HepG2 (cell line): ENCODE results near the gene CLASP2. TPM values are rescaled to one million over a fixed set of nuclear protein-coding genes. Genes with fewer than 3 reads are reported as not detected.

Experiments used
- ATAC-seq: fragments of 200-7000 bp; cut with Tn5 transposase; 3 replicates; pipeline ENCODE4 v1.9.1; 2020; ENCODE audit warnings: mild to moderate bottlenecking, moderate library complexity
- BruUV-seq: library from RNA; stranded (reverse); fragments of 400-500 nt; replicated peaks from 2 replicates; lab custom pipeline; 2021; lab: Mats Ljungman, UMichigan
- CTCF ChIA-PET: fragments of 300-600 bp; formaldehyde crosslinking; extraction: SDS; loops from one replicate; lab custom pipeline; 2021; ENCODE audit warnings: low total read pairs, inconsistent platforms, low intra/inter-chr PET ratio; lab: Yijun Ruan, JAX
- POLR2A ChIA-PET: fragments of 350-600 bp; sonication (Branson Sonifier 250); formaldehyde crosslinking; loops from one replicate; lab custom pipeline; 2020; ENCODE audit warnings: antibody characterized with exemption, inconsistent platforms; lab: Yijun Ruan, JAX
- DNase-seq: peaks from one replicate; pipeline ENCODE4 v3.0.0-alpha.2; 2015; ENCODE audit warnings: low spot score
- FAIRE-seq: peaks from 3 replicates; lab custom pipeline; 2011; peaks lifted over from hg19 to GRCh38; lab: Jason Lieb, UNC
- H2AFZ ChIP-seq: one replicate; pipeline ENCODE4 v1.6.1; 2011; ENCODE audit warnings: low read length, inconsistent platforms
- H3K27ac ChIP-seq: fragments of 300-600 bp; 3 replicates; pipeline ENCODE4 v1.8.0; 2011; ENCODE audit warnings: mixed run types, mild to moderate bottlenecking, mixed read lengths, low read length, inconsistent platforms; ENCODE audit not compliant: insufficient read depth; ENCODE audit errors: extremely low read length
- H3K27me3 ChIP-seq, 2 experiments: fragments of 200-600 bp in 1 of 2; 2 replicates in 1 of 2; 3 replicates in 1 of 2; pipeline versions ENCODE4 v1.6.0 to v1.8.0; 2011; ENCODE audit warnings: low read length in 2 of 2, mild to moderate bottlenecking in 2 of 2, moderate library complexity in 2 of 2, inconsistent platforms in 1 of 2; ENCODE audit not compliant: insufficient read depth in 2 of 2, control insufficient read depth in 1 of 2
- H3K36me3 ChIP-seq, 2 experiments: fragments of 200-600 bp in 1 of 2; replicated peaks in 1 of 2; 2 replicates in 1 of 2; 3 replicates in 1 of 2; pipeline versions ENCODE4 v1.5.1 to v1.8.0; 2011; ENCODE audit warnings: low read length in 2 of 2, inconsistent platforms in 1 of 2; ENCODE audit not compliant: insufficient read depth in 2 of 2, control insufficient read depth in 1 of 2
- H3K4me1 ChIP-seq: 2 replicates; pipeline ENCODE4 v1.5.1; 2012; ENCODE audit warnings: low read length, inconsistent platforms; ENCODE audit not compliant: insufficient read depth
- H3K4me2 ChIP-seq: 2 replicates; pipeline ENCODE4 v1.6.0; 2011; ENCODE audit warnings: low read depth, low read length, inconsistent platforms
- H3K4me3 ChIP-seq, 3 experiments: fragments of 200-600 bp in 1 of 3; sonication (generic), shearing (Covaris generic) in 1 of 3; replicated peaks in 1 of 3; 2 replicates each; pipeline ENCODE4 v1.5.1; 2011 to 2016; ENCODE audit warnings: low read length in 3 of 3, inconsistent platforms in 2 of 3, low read depth in 2 of 3, mild to moderate bottlenecking in 2 of 3, control low read depth in 1 of 3, mixed read lengths in 1 of 3; ENCODE audit not compliant: insufficient read depth in 1 of 3
- H3K79me2 ChIP-seq: one replicate; pipeline ENCODE4 v1.6.1; 2011; ENCODE audit warnings: low read length, inconsistent platforms; ENCODE audit not compliant: insufficient read depth
- H3K9ac ChIP-seq: 2 replicates; pipeline ENCODE4 v1.6.0; 2011; ENCODE audit warnings: mild to moderate bottlenecking, low read depth, low read length, inconsistent platforms; ENCODE audit not compliant: insufficient read depth
- H3K9me3 ChIP-seq: 2 replicates; pipeline ENCODE4 v1.5.1; 2012; ENCODE audit warnings: mild to moderate bottlenecking, low read length
- H4K20me1 ChIP-seq: 2 replicates; pipeline ENCODE4 v1.6.0; 2011; ENCODE audit warnings: inconsistent platforms, mild to moderate bottlenecking, low read length, moderate library complexity; ENCODE audit not compliant: insufficient read depth
- CHD2 ChIP-seq: IDR thresholded peaks from 2 replicates; pipeline ENCODE4 v1.6.1; 2011; ENCODE audit warnings: low read depth, low read length, improper control_type of control experiment
- FOXJ3 ChIP-seq: sonication (generic); formaldehyde crosslinking; IDR thresholded peaks from 2 replicates; pipeline ENCODE4 v1.4.0; 2020; ENCODE audit warnings: missing genetic modification reagents, mild to moderate bottlenecking, borderline replicate concordance
- FOXP4 ChIP-seq: sonication (generic); formaldehyde crosslinking; IDR thresholded peaks from 2 replicates; pipeline ENCODE4 v1.4.0; 2020; ENCODE audit warnings: missing genetic modification reagents
- KLF11 ChIP-seq: IDR thresholded peaks from 2 replicates; pipeline ENCODE4 v1.6.1; 2016; ENCODE audit warnings: missing compliant biosample characterization
- MEIS1 ChIP-seq: sonication (generic); formaldehyde crosslinking; IDR thresholded peaks from 2 replicates; pipeline ENCODE4 v1.9.0; 2021; ENCODE audit warnings: mild to moderate bottlenecking, missing genetic modification reagents, moderate library complexity, borderline replicate concordance
- SIN3B ChIP-seq: fragments of 150-350 bp; IDR thresholded peaks from 2 replicates; pipeline ENCODE4 v1.6.1; 2014; ENCODE audit warnings: low read length
- TCF7 ChIP-seq: sonication (generic); IDR thresholded peaks from 2 replicates; pipeline ENCODE4 v1.6.1; 2016; ENCODE audit warnings: antibody characterized with exemption, low read depth
- TGIF2 ChIP-seq: IDR thresholded peaks from 2 replicates; pipeline ENCODE4 v1.6.1; 2016; ENCODE audit warnings: control low read depth, missing compliant biosample characterization
- ZNF746 ChIP-seq: sonication (generic); formaldehyde crosslinking; IDR thresholded peaks from 2 replicates; pipeline ENCODE4 v1.8.0; 2022; ENCODE audit warnings: mild to moderate bottlenecking, missing genetic modification reagents
- WGBS: methylation state at CpG from one replicate; pipeline ENCODE4 v1.1.6; 2017; ENCODE audit warnings: low lambda C conversion rate; 5-methylcytosine and 5-hydroxymethylcytosine counted together
- in situ Hi-C: cut with HindIII; loops from 2 replicates; pipeline ENCODE4 v1.10.0; 2017; ENCODE audit warnings: low pct_unique_long_range_greater_than_20kb; ENCODE audit not compliant: extremely low pct_ligation_motif_present
- intact Hi-C: fragments of 100-400 bp; cut with micrococcal nuclease; formaldehyde crosslinking; loops from one replicate; pipeline ENCODE4 v1.10.0; 2022; ENCODE audit not compliant: unreplicated experiment
- polyA plus RNA-seq, 8 experiments: library from polyadenylated mRNA; depleted of rRNA in 3 of 8; stranded (reverse) in 7 of 8; unstranded in 1 of 8; fragments of >200 nt; fragmentation: Illumina TruSeq in 4 of 8; extraction: Trizol in 4 of 8; gene quantifications; 2 replicates each; pipeline versions ENCODE4 v1.2.1 to v1.2.3, GENCODE V29; 2011 to 2016; ENCODE audit warnings: low read depth in 4 of 8, missing spikeins in 1 of 8, mixed read lengths in 1 of 8; ENCODE audit not compliant: insufficient read depth in 1 of 8
- total RNA-seq, 5 experiments: library from RNA; depleted of rRNA; stranded (reverse); fragments of >200 nt; fragmentation: Illumina TruSeq; extraction: Trizol; gene quantifications; 2 replicates each; pipeline ENCODE4 v1.2.3, GENCODE V29; 2016; ENCODE audit warnings: low read depth in 1 of 5
- TF ChIP-seq, protein P1 (sequence below): IDR thresholded peaks from 2 replicates; pipeline ENCODE4 v1.6.1; 2012; ENCODE audit warnings: low read depth, low read length, improper control_type of control experiment

Gene CLASP2
- total and polyA plus RNA-seq, 2 of the 13 experiments (the other 11 are each of a cell fraction or from before 2014, with no cell fraction given), result 15.7 to 34.8 TPM

DNA sequence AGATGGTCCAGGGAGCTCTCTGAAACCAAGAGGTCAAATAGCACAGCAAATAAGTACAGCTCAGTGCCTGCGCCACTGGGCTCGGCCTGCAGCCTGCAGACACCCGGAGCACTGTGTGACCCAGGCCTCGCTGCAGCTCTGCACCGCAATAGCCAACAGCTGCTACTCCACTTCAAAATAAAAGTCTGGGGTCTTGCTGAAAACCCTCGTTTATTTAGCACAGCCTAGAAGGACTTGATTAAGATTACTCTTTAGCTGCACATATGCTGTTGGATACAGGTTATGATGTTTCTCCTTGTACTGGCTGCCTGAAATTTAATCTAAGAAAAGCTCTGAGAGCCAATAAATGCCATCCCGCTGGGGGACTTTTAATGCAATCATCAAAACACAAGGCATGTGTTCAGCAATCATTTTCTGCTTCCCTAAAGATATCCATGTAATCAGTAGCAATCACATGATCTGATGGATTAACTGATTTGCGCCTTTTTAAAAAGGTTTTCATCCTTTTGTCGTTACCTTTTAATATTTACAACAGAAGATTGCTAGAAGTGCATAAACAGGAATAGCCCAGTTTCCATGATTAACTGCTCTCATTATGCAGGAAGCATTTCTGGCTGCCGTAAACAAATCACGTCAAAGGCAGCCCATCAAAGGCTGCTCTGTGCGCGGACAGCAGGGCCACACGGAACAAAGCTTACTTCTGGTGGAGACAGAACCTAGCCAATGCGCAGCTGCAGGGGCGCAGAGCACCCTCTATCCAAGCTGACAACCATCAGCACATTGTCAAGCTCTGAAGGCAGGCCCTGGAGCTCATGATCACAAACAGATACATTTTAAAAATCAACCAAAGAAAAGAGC is 58.8 kb downstream of the CLASP2 start (continued):
- TF ChIP-seq ZNF746 (no peak), SIN3B (no peak), MEIS1 (0 out of 2 replicates have a peak, but pooled peaks have one; percentile 33), FOXJ3 (CRISPR knock-in tag) (peak; percentile 12; the same call in 1 of the 2 replicates), KLF11 (0 out of 2 replicates have a peak, but pooled peaks have one; percentile 9), TCF7 (0 out of 2 replicates have a peak, but pooled peaks have one; percentile 11), FOXP4 (0 out of 2 replicates have a peak, but pooled peaks have one; percentile 20)
- TF ChIP-seq, protein P1, sequence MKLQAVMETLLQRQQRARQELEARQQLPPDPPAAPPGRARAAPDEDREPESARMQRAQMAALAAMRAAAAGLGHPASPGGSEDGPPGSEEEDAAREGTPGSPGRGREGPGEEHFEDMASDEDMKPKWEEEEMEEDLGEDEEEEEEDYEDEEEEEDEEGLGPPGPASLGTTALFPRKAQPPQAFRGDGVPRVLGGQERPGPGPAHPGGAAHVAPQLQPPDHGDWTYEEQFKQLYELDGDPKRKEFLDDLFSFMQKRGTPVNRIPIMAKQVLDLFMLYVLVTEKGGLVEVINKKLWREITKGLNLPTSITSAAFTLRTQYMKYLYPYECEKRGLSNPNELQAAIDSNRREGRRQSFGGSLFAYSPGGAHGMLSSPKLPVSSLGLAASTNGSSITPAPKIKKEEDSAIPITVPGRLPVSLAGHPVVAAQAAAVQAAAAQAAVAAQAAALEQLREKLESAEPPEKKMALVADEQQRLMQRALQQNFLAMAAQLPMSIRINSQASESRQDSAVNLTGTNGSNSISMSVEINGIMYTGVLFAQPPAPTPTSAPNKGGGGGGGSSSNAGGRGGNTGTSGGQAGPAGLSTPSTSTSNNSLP, result peak; percentile 70

DNA sequence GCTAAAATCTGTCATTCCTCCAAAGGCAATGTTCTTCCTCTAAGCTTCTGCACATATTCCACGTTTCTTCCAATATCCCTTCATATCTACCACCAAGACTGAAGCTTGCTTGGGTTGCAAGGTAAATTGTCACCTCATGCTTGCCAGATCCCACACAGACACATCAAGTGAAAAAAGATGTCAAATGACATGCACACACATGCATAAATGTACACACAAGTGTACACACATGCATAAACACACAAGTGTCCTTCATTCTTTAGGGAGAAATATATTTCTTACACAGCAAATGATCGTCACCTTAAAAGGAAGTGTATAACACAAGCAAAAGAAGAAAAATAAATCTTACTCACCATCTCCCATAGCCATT is 59.4 kb downstream of the CLASP2 start:
- H4K20me1 ChIP-seq, result no peaks in the 10 kb centered on the region
- peak; percentile 6; the same call in 1 of the 3 replicates for ATAC-seq
- peaks cover 16% of the 10 kb centered on the region for H3K4me1 ChIP-seq
- H3K4me3 ChIP-seq, result peak overlapping the region; percentile 47 to 60 (median 48); a peak in 4 of 6 replicates
- no peaks in the 10 kb centered on the region for H3K9me3 ChIP-seq
- no peak for FAIRE-seq
- peak overlapping the region; percentile 67 for H3K4me2 ChIP-seq
- CTCF ChIA-PET, result no interaction called here
- H2AFZ ChIP-seq, result no peak overlapping the region
- BruUV-seq, result no TSS peak
- no peaks in the 10 kb centered on the region for H3K36me3 ChIP-seq
- peak overlapping the region; percentile 50 for H3K27ac ChIP-seq
- in situ Hi-C loops (no loop called here), intact Hi-C loops (no loop called here)
- no peaks in the 10 kb centered on the region for H3K27me3 ChIP-seq
- WGBS, result 82% methylated on average over 2 of the region's 2 CpGs
- H3K79me2 ChIP-seq, result peaks cover 7% of the 10 kb centered on the region
- no peak overlapping the region for H3K9ac ChIP-seq
- TF ChIP-seq CHD2, result no peak
- TF ChIP-seq TGIF2 (CRISPR knock-in tag), result peak; percentile 23; the same call in 1 of the 2 replicates
- TF ChIP-seq FOXJ3 (CRISPR knock-in tag), result 0 out of 2 replicates have a peak, but pooled peaks have one; percentile 4
- POLR2A ChIA-PET, result interaction anchor here (1.3 kb wide), 1 partner anchor 14 kb away, joined by 3 read pairs; no protein-coding TSS in a partner anchor
- no peak for DNase-seq
